DMS114 treated with DMSO at 0.1 percent for 48 hours (cell line): Measurements from ENCODE around the gene RABGGTA.

Experiments
- DNase-seq: peaks from one replicate; lab custom pipeline; 2025; ENCODE audit not compliant: unreplicated experiment; lab: John Stamatoyannopoulos, UW

The RABGGTA gene

GRCh38 chr14:24271134-24271833 lies at the start of gene RABGGTA:
TSS of gene RABGGTA (minus strand) at chr14:24271597. CDS start at chr14:24271115, 482 bp downstream.
- DNase-seq: peak; percentile 62

- DNase-seq: no peak
These were observed 45.9 kb upstream of the RABGGTA start for GRCh38 chr14:24317141-24317928.

GRCh38 chr14:24316597-24316950 lies 45.2 kb upstream of the RABGGTA start:
- no peak for DNase-seq

- DNase-seq: no peak
These were observed 44.6 kb upstream of the RABGGTA start for GRCh38 chr14:24315807-24316596.

- no peak for DNase-seq
These were observed 43.9 kb upstream of the RABGGTA start for GRCh38 chr14:24315243-24315806.

- DNase-seq: no peak
These were observed 43.2 kb upstream of the RABGGTA start for GRCh38 chr14:24314377-24315193.

GRCh38 chr14:24313913-24314312 lies 42.5 kb upstream of the RABGGTA start:
- no peak for DNase-seq

- no peak for DNase-seq
These were observed 41.5 kb upstream of the RABGGTA start for GRCh38 chr14:24312736-24313507.

- no peak for DNase-seq
These were observed 40.6 kb upstream of the RABGGTA start for GRCh38 chr14:24311837-24312615.

- DNase-seq: no peak
These were observed 39.5 kb upstream of the RABGGTA start, which contains the start of gene LTB4R for GRCh38 chr14:24310646-24311604. TSS of gene LTB4R (plus strand) at chr14:24311502. CDS start at chr14:24315652, 4,150 bp downstream.

GRCh38 chr14:24310265-24310645 lies 38.9 kb upstream of the RABGGTA start:
- DNase-seq: no peak

- DNase-seq: no peak
These were observed 38.3 kb upstream of the RABGGTA start, which contains the start of gene LTB4R2 for GRCh38 chr14:24309538-24310264. TSS of gene LTB4R2 (plus strand) at chr14:24310140. CDS start at chr14:24310665, 525 bp downstream.

GRCh38 chr14:24308342-24309124 lies 37.1 kb upstream of the RABGGTA start:
- no peak for DNase-seq

GRCh38 chr14:24307575-24308341 lies 36.4 kb upstream of the RABGGTA start, which contains the start of gene CIDEB:
TSS of gene CIDEB (minus strand) at chr14:24307977. CDS start at chr14:24307858, 119 bp downstream.
- peak; percentile 27 for DNase-seq

- DNase-seq: no peak
These were observed 35.8 kb upstream of the RABGGTA start for GRCh38 chr14:24307156-24307574.
